ENCODE results near the gene MUSK. TPM values are rescaled to one million over a fixed set of nuclear protein-coding genes. Genes with fewer than 3 reads are reported as not detected.

Gene MUSK
- total and polyA plus RNA-seq, 2 experiments from 2014 or later: not detected

GRCh38 chr9:110758201-110758600 lies 89.6 kb downstream of the MUSK start:
- DNase-seq (ENCODE audit: low spot score) (no peak), ATAC-seq (no peak)
- no peaks in the 10 kb centered on the region for H3F3A ChIP-seq (replicated peaks; ENCODE audit: low read depth)
- no peak for TF ChIP-seq JUNB (IDR thresholded peaks at IDR 0.05; ENCODE audit: unreplicated experiment)
- TF ChIP-seq ZNF331 (CRISPR knock-in tag; IDR thresholded peaks at IDR 0.05; ENCODE audit: low read depth): no peak
- TF ChIP-seq, protein P1, sequence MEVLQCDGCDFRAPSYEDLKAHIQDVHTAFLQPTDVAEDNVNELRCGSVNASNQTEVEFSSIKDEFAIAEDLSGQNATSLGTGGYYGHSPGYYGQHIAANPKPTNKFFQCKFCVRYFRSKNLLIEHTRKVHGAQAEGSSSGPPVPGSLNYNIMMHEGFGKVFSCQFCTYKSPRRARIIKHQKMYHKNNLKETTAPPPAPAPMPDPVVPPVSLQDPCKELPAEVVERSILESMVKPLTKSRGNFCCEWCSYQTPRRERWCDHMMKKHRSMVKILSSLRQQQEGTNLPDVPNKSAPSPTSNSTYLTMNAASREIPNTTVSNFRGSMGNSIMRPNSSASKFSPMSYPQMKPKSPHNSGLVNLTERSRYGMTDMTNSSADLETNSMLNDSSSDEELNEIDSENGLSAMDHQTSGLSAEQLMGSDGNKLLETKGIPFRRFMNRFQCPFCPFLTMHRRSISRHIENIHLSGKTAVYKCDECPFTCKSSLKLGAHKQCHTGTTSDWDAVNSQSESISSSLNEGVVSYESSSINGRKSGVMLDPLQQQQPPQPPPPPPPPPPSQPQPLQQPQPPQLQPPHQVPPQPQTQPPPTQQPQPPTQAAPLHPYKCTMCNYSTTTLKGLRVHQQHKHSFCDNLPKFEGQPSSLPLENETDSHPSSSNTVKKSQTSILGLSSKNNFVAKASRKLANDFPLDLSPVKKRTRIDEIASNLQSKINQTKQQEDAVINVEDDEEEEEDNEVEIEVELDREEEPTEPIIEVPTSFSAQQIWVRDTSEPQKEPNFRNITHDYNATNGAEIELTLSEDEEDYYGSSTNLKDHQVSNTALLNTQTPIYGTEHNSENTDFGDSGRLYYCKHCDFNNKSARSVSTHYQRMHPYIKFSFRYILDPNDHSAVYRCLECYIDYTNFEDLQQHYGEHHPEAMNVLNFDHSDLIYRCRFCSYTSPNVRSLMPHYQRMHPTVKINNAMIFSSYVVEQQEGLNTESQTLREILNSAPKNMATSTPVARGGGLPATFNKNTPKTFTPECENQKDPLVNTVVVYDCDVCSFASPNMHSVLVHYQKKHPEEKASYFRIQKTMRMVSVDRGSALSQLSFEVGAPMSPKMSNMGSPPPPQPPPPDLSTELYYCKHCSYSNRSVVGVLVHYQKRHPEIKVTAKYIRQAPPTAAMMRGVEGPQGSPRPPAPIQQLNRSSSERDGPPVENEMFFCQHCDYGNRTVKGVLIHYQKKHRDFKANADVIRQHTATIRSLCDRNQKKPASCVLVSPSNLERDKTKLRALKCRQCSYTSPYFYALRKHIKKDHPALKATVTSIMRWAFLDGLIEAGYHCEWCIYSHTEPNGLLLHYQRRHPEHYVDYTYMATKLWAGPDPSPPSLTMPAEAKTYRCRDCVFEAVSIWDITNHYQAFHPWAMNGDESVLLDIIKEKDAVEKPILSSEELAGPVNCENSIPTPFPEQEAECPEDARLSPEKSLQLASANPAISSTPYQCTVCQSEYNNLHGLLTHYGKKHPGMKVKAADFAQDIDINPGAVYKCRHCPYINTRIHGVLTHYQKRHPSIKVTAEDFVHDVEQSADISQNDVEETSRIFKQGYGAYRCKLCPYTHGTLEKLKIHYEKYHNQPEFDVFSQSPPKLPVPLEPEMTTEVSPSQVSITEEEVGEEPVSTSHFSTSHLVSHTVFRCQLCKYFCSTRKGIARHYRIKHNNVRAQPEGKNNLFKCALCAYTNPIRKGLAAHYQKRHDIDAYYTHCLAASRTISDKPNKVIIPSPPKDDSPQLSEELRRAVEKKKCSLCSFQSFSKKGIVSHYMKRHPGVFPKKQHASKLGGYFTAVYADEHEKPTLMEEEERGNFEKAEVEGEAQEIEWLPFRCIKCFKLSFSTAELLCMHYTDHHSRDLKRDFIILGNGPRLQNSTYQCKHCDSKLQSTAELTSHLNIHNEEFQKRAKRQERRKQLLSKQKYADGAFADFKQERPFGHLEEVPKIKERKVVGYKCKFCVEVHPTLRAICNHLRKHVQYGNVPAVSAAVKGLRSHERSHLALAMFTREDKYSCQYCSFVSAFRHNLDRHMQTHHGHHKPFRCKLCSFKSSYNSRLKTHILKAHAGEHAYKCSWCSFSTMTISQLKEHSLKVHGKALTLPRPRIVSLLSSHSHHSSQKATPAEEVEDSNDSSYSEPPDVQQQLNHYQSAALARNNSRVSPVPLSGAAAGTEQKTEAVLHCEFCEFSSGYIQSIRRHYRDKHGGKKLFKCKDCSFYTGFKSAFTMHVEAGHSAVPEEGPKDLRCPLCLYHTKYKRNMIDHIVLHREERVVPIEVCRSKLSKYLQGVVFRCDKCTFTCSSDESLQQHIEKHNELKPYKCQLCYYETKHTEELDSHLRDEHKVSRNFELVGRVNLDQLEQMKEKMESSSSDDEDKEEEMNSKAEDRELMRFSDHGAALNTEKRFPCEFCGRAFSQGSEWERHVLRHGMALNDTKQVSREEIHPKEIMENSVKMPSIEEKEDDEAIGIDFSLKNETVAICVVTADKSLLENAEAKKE (CRISPR knock-in tag; IDR thresholded peaks at IDR 0.05): no peak
- TF ChIP-seq CREB1 (CRISPR knock-in tag; IDR thresholded peaks at IDR 0.05; ENCODE audit: low read depth): no peak
- no peak for TF ChIP-seq CTCF (conservative IDR thresholded peaks at IDR 0.05; ENCODE audit: low read depth in 2 of 2)
- no peak for TF ChIP-seq ZNF114 (CRISPR knock-in tag; IDR thresholded peaks at IDR 0.05)
- no peak for TF ChIP-seq NANOG (IDR thresholded peaks at IDR 0.05; ENCODE audit: borderline replicate concordance)
- TF ChIP-seq STAT1 (IDR thresholded peaks at IDR 0.05; ENCODE audit: unreplicated experiment): no peak
- no peak overlapping the region for H3K4me3 ChIP-seq
- Mint-ChIP-seq H3K4me1 (peaks cover 7% of the 10 kb centered on the region; the same call in 2 of the 3 replicates), H3K36me3 (ENCODE audit: low read depth) (no peaks in the 10 kb centered on the region), H3K27ac (no peak overlapping the region), H3K27me3 (ENCODE audit: insufficient read depth, low read depth, poor library complexity) (peaks cover 2% of the 10 kb centered on the region), H3K4me3 (no peak overlapping the region), H3K9me3 (no peaks in the 10 kb centered on the region)
- no peaks in the 10 kb centered on the region for H3K4me1 ChIP-seq (ENCODE audit: insufficient read depth)
- H3K79me2 ChIP-seq (replicated peaks; ENCODE audit: insufficient read depth): no peaks in the 10 kb centered on the region
- no peak overlapping the region for H3K27ac ChIP-seq (ENCODE audit: low read depth)
- H2AFZ ChIP-seq: no peak overlapping the region
- H3K9me2 ChIP-seq (ENCODE audit: insufficient read depth): no peaks in the 10 kb centered on the region
- no peak overlapping the region for H3K4me2 ChIP-seq
- no peaks in the 10 kb centered on the region for H3K36me3 ChIP-seq (ENCODE audit: insufficient read depth)
- no peaks in the 10 kb centered on the region for H4K20me1 ChIP-seq (replicated peaks; ENCODE audit: insufficient read depth)
- H3K27me3 ChIP-seq (ENCODE audit: insufficient read depth): no peaks in the 10 kb centered on the region

All from GM23338 (cell line).